CD4-positive, alpha-beta T cell (primary cell): Measurements from ENCODE around the gene ATG2A. TPM values are rescaled to one million over a fixed set of nuclear protein-coding genes. Genes with fewer than 3 reads are reported as not detected.

Experiments
- ATAC-seq: fragments of 200-7000 bp; cut with Tn5 transposase; one replicate; pipeline ENCODE4 v1.10.0; 2022; ENCODE audit warnings: mild to moderate bottlenecking; ENCODE audit not compliant: poor library complexity
- CTCF ChIA-PET: fragments of 350-600 bp; sonication (Branson Sonifier 250); formaldehyde crosslinking; loops from one replicate; lab custom pipeline; 2021; ENCODE audit warnings: antibody characterized with exemption, inconsistent platforms; lab: Charles Lee
- POLR2A ChIA-PET: fragments of 350-600 bp; sonication (Branson Sonifier 250); formaldehyde crosslinking; loops from one replicate; lab custom pipeline; 2021; ENCODE audit warnings: antibody characterized with exemption, inconsistent platforms; lab: Charles Lee
- DNase-seq, 14 experiments: peaks; one replicate each; pipeline ENCODE4 v3.0.0-alpha.2; 2013 to 2020; ENCODE audit warnings: mixed read lengths in 2 of 14
- H3K27ac ChIP-seq, 2 donors: one replicate each; pipeline versions ENCODE4 v1.5.1 to v1.7.0; 2013; ENCODE audit warnings: low read length in 2 of 2, low read depth in 1 of 2, mild to moderate bottlenecking in 1 of 2
- H3K27me3 ChIP-seq, 2 experiments: 1 replicate in 1 of 2; 2 replicates in 1 of 2; pipeline versions ENCODE4 v1.6.1 to v1.7.0; 2013; ENCODE audit warnings: low read length in 2 of 2, control low read depth in 1 of 2, mild to moderate bottlenecking in 1 of 2, moderate library complexity in 1 of 2; ENCODE audit not compliant: insufficient read depth in 2 of 2, control insufficient read depth in 1 of 2
- H3K36me3 ChIP-seq: one replicate; pipeline ENCODE4 v1.6.1; 2013; ENCODE audit warnings: low read length, control low read depth; ENCODE audit not compliant: insufficient read depth
- H3K4me1 ChIP-seq: one replicate; pipeline ENCODE4 v1.6.1; 2013; ENCODE audit warnings: low read length, control low read depth; ENCODE audit not compliant: insufficient read depth
- H3K4me3 ChIP-seq: one replicate; pipeline ENCODE4 v1.5.1; 2013; ENCODE audit warnings: mild to moderate bottlenecking, low read length, moderate library complexity
- H3K9me3 ChIP-seq, 2 experiments: 1 replicate in 1 of 2; 2 replicates in 1 of 2; pipeline versions ENCODE4 v1.6.1 to v1.7.0; 2013; ENCODE audit warnings: low read length in 2 of 2, mild to moderate bottlenecking in 2 of 2, control low read depth in 1 of 2, moderate library complexity in 1 of 2; ENCODE audit not compliant: control insufficient read depth in 1 of 2, insufficient read depth in 1 of 2
- H3K27ac Mint-ChIP-seq: one replicate; pipeline ENCODE4 v1.8.0; 2020; ENCODE audit warnings: mixed read lengths
- H3K27me3 Mint-ChIP-seq: one replicate; pipeline ENCODE4 v1.8.0; 2021; ENCODE audit warnings: mixed read lengths
- H3K36me3 Mint-ChIP-seq: one replicate; pipeline ENCODE4 v1.8.0; 2021; ENCODE audit warnings: low read depth, mixed read lengths
- H3K4me1 Mint-ChIP-seq: one replicate; pipeline ENCODE4 v1.8.0; 2021; ENCODE audit warnings: low read depth, mixed read lengths
- H3K4me3 Mint-ChIP-seq: one replicate; pipeline ENCODE4 v1.8.0; 2020; ENCODE audit warnings: mild to moderate bottlenecking, mixed read lengths
- H3K9me3 Mint-ChIP-seq: one replicate; pipeline ENCODE4 v1.8.0; 2020; ENCODE audit warnings: mixed read lengths
- CTCF ChIP-seq: fragments of 200-600 bp; IDR thresholded peaks from one replicate; pipeline ENCODE4 v1.8.0; 2022; ENCODE audit warnings: antibody characterized with exemption, mild to moderate bottlenecking
- intact Hi-C, 2 experiments: fragments of 100-400 bp; cut with DNase I in 1 of 2; cut with micrococcal nuclease in 1 of 2; formaldehyde crosslinking; loops; one replicate each; pipeline versions ENCODE4 v1.15.1 to v1.9.0; 2023 to 2025; cut with DNase I, micrococcal nuclease
- total RNA-seq, 174 experiments: library from RNA in 2 of 174; stranded (reverse) in 2 of 174; gene quantifications; one replicate each; pipeline ENCODE4 v1.2.3 and lab custom pipeline; 2021 to 2026

Gene ATG2A
- total RNA-seq, 2 experiments from 2014 or later: 189 to 198 TPM

- H3K4me1 ChIP-seq: peaks cover 88% of the 10 kb centered on the region
- Mint-ChIP-seq H3K4me3 (peak overlapping the region; percentile 98), H3K27me3 (no peaks in the 10 kb centered on the region), H3K4me1 (peaks cover 81% of the 10 kb centered on the region), H3K9me3 (no peaks in the 10 kb centered on the region), H3K27ac (peak overlapping the region; percentile 92), H3K36me3 (peaks cover 85% of the 10 kb centered on the region)
- no peaks in the 10 kb centered on the region for H3K9me3 ChIP-seq
- DNase-seq (peak in 6 of 14 experiments; percentile 44 to 79 (median 56)), ATAC-seq (peak; percentile 2)
- intact Hi-C loops: loop anchor here in 1 of 2 experiments (5.0 kb wide), 1 partner anchor 97 kb away; the partner anchor contains the start of gene SF1
- ChIA-PET POLR2A (interaction anchor here (0.8 to 17.7 kb wide), 3 partner anchors 17 to 130 kb away, joined by 5 to 767 read pairs (median 12); partner anchors contain the start of genes CDC42BPG and RASGRP2), CTCF (interaction anchor here (0.6 to 2.7 kb wide), 9 partner anchors 10 to 113 kb away, joined by 3 to 10 read pairs (median 5); no protein-coding TSS in a partner anchor)
- no peaks in the 10 kb centered on the region for H3K27me3 ChIP-seq
- peak overlapping the region; percentile 12 to 95 for H3K27ac ChIP-seq
- H3K36me3 ChIP-seq: peaks cover 66% of the 10 kb centered on the region
- H3K4me3 ChIP-seq: peak overlapping the region; percentile 100
- TF ChIP-seq CTCF: no peak
These were observed 42.4 kb downstream of the ATG2A start for GRCh38 chr11:64874308-64875240.

- intact Hi-C loops: no loop called here
- H3K27ac Mint-ChIP-seq: peak overlapping the region; percentile 93
- DNase-seq: peak in 1 of 14 experiments; percentile 62
These were observed 44.1 kb downstream of the ATG2A start for GRCh38 chr11:64872790-64873488.

More at GRCh38 chr11:64872790-64873488, 44.1 kb downstream of the ATG2A start:
- Mint-ChIP-seq H3K4me1 (peaks cover 87% of the 10 kb centered on the region), H3K36me3 (peaks cover 89% of the 10 kb centered on the region), H3K9me3 (no peaks in the 10 kb centered on the region), H3K27me3 (no peaks in the 10 kb centered on the region), H3K4me3 (peak overlapping the region; percentile 77)
- CTCF ChIA-PET: interaction anchor here (0.8 to 2.0 kb wide), 6 partner anchors 12 to 29 kb away, joined by 3 to 6 read pairs (median 4); no protein-coding TSS in a partner anchor
- H3K27me3 ChIP-seq: no peaks in the 10 kb centered on the region
- peaks cover 77% of the 10 kb centered on the region for H3K36me3 ChIP-seq
- no peaks in the 10 kb centered on the region for H3K9me3 ChIP-seq
- POLR2A ChIA-PET: interaction anchor here (0.7 to 17.7 kb wide), 9 partner anchors 11 to 249 kb away, joined by 3 to 767 read pairs (median 4); partner anchors contain the start of genes CDC42BPG, FAU, MEN1 and SF1
- no peak overlapping the region for H3K4me3 ChIP-seq
- H3K27ac ChIP-seq: peak overlapping the region in 1 of 2 donors; percentile 22
- no peak for TF ChIP-seq CTCF
- ATAC-seq: peak; percentile 18
- peaks cover 96% of the 10 kb centered on the region for H3K4me1 ChIP-seq
